H1 (cell line): Measurements from ENCODE around the gene BGLAP. TPM values are rescaled to one million over a fixed set of nuclear protein-coding genes. Genes with fewer than 3 reads are reported as not detected.

ENCODE experiments used
- EP300 ChIP-seq, 2 experiments: IDR thresholded peaks; 1 replicate in 1 of 2; 2 replicates in 1 of 2; pipeline ENCODE4 v1.6.1; 2011 to 2012; ENCODE audit warnings: low read depth in 2 of 2, low read length in 2 of 2, mild to moderate bottlenecking in 2 of 2, borderline replicate concordance in 1 of 2, inconsistent platforms in 1 of 2, moderate library complexity in 1 of 2
- KDM1A ChIP-seq: fragments of 200-600, 300-600 bp; sonication (generic); IDR thresholded peaks from 2 replicates; pipeline ENCODE4 v1.7.1; 2016; ENCODE audit warnings: mild to moderate bottlenecking, low read length, borderline replicate concordance
- MAFK ChIP-seq: IDR thresholded peaks from 2 replicates; pipeline ENCODE4 v1.6.1; 2012; ENCODE audit warnings: low read depth, mild to moderate bottlenecking, improper control_type of control experiment, low read length
- NRF1 ChIP-seq: IDR thresholded peaks from 2 replicates; pipeline ENCODE4 v1.6.1; 2011; ENCODE audit warnings: mild to moderate bottlenecking, low read depth, low read length, improper control_type of control experiment
- TCF12 ChIP-seq: IDR thresholded peaks from 2 replicates; pipeline ENCODE4 v1.6.1; 2011; ENCODE audit warnings: low read depth, mild to moderate bottlenecking, low read length
- USF2 ChIP-seq: IDR thresholded peaks from 2 replicates; pipeline ENCODE4 v1.6.1; 2011; ENCODE audit warnings: low read length, improper control_type of control experiment
- polyA plus RNA-seq, 7 experiments: library from polyadenylated mRNA; depleted of rRNA in 3 of 7; stranded (reverse) in 5 of 7; unstranded in 2 of 7; fragments of >200 nt in 5 of 7; fragments of 200-250 nt in 2 of 7; gene quantifications; 1 replicate in 5 of 7; 2 replicates in 1 of 7; 4 replicates in 1 of 7; pipeline versions ENCODE4 v1.2.1 to v1.2.3, GENCODE V29; 2011 to 2013; ENCODE audit warnings: missing spikeins in 2 of 7, mixed read lengths in 2 of 7
- total RNA-seq: library from RNA; stranded (reverse); fragmentation: NEBNext Ultra II Directional; extraction: Animal tissue kit (Norgen Biotek cat#: 25700); gene quantifications from 2 replicates; pipeline ENCODE4 v1.2.1, GENCODE V29; 2021

BGLAP gene
- total and polyA plus RNA-seq, 2 of the 8 experiments (the other 6 are each of a cell fraction or from before 2014, with no cell fraction given): 1.2 to 1.5 TPM

- TF ChIP-seq MAFK (no peak), EP300 (IDR thresholded peaks at IDR 0.05; ENCODE audit: borderline replicate concordance in 1 of 2, low read depth in 2 of 2, low read length in 2 of 2) (0 out of 3 replicates have a peak, but pooled peaks of 1 of the 2 experiments have one; percentile 26), KDM1A (0 out of 2 replicates have a peak, but pooled peaks have one; percentile 16), NRF1 (no peak), USF2 (no peak), TCF12 (no peak)
These were observed 48.3 kb upstream of the BGLAP start, which contains the start of gene SLC25A44 (continued) for GRCh38 chr1:156193488-156194299.
